K562 (cell line): ENCODE data around the gene PRDX3. TPM values are rescaled to one million over a fixed set of nuclear protein-coding genes. Genes with fewer than 3 reads are reported as not detected.

Source experiments
- ATAC-seq: fragments of 200-7000 bp; cut with Tn5 transposase; 3 replicates; pipeline ENCODE4 v1.9.1; 2020; ENCODE audit warnings: moderate library complexity
- BruUV-seq: library from RNA; stranded (reverse); fragments of 400-500 nt; replicated peaks from 2 replicates; lab custom pipeline; 2021; lab: Mats Ljungman, UMichigan
- CTCF ChIA-PET: fragments of 300-600 bp; formaldehyde crosslinking; extraction: SDS; loops from one replicate; lab custom pipeline; 2021; ENCODE audit warnings: low intra/inter-chr PET ratio; lab: Yijun Ruan, JAX
- POLR2A ChIA-PET: fragments of 300-600, 350-650 bp; sonication (Branson Sonifier 250); formaldehyde crosslinking; extraction: SDS; loops from one replicate; lab custom pipeline; 2021; ENCODE audit warnings: antibody characterized with exemption, inconsistent platforms; lab: Yijun Ruan, JAX
- DNase-seq, 4 experiments: peaks; one replicate each; pipeline versions ENCODE4 v3.0.0 to v3.0.0-alpha.2; 2011 to 2018; ENCODE audit warnings: low spot score in 3 of 4, mixed read lengths in 3 of 4; ENCODE audit errors: extremely low read depth in 1 of 4
- FAIRE-seq: peaks from 2 replicates; lab custom pipeline; 2011; peaks lifted over from hg19 to GRCh38; lab: Jason Lieb, UNC
- H2AFZ ChIP-seq: 2 replicates; pipeline ENCODE4 v1.6.0; 2011; ENCODE audit warnings: low read depth, low read length, control low read depth, inconsistent platforms
- H3K27ac ChIP-seq: fragments of 200-600 bp; 3 replicates; pipeline ENCODE4 v1.8.0; 2011; ENCODE audit warnings: low read depth, mild to moderate bottlenecking, control low read depth, inconsistent platforms, low read length, moderate library complexity, mixed read lengths; ENCODE audit errors: extremely low read depth
- H3K27me3 ChIP-seq, 2 experiments: fragments of 300-600 bp in 1 of 2; 2 replicates in 1 of 2; 3 replicates in 1 of 2; pipeline versions ENCODE4 v1.6.0 to v1.8.0; 2011; ENCODE audit warnings: inconsistent platforms in 2 of 2, low read length in 2 of 2, mild to moderate bottlenecking in 1 of 2, mixed read lengths in 1 of 2, moderate library complexity in 1 of 2; ENCODE audit not compliant: control insufficient read depth in 2 of 2, insufficient read depth in 2 of 2
- H3K36me3 ChIP-seq: fragments of 300-600 bp; 3 replicates; pipeline ENCODE4 v1.8.0; 2011; ENCODE audit warnings: mild to moderate bottlenecking, low read length, inconsistent platforms; ENCODE audit not compliant: control insufficient read depth, insufficient read depth
- H3K4me1 ChIP-seq, 2 experiments: fragments of 200-600 bp in 1 of 2; replicated peaks in 1 of 2; 2 replicates in 1 of 2; 3 replicates in 1 of 2; pipeline versions ENCODE4 v1.5.1 to v1.8.0; 2011; ENCODE audit warnings: inconsistent platforms in 2 of 2, low read length in 2 of 2, mild to moderate bottlenecking in 1 of 2, mixed read lengths in 1 of 2, moderate library complexity in 1 of 2; ENCODE audit not compliant: control insufficient read depth in 2 of 2, insufficient read depth in 2 of 2
- H3K4me2 ChIP-seq: 2 replicates; pipeline ENCODE4 v1.6.1; 2011; ENCODE audit warnings: low read length, control low read depth, inconsistent platforms, mixed read lengths; ENCODE audit not compliant: insufficient read depth
- H3K4me3 ChIP-seq: fragments of 200-600 bp; sonication (generic), shearing (Covaris generic); 2 replicates; pipeline ENCODE4 v1.5.1; 2016; ENCODE audit warnings: control low read depth, inconsistent platforms
- H3K79me2 ChIP-seq: fragments of 200-600 bp; 3 replicates; pipeline ENCODE4 v1.8.0; 2011; ENCODE audit warnings: low read length, inconsistent platforms; ENCODE audit not compliant: control insufficient read depth, insufficient read depth
- H3K9ac ChIP-seq, 2 experiments: 2 replicates each; pipeline versions ENCODE4 v1.6.0 to v1.6.1; 2011; ENCODE audit warnings: low read depth in 2 of 2, low read length in 2 of 2, control low read depth in 1 of 2, inconsistent platforms in 1 of 2, mild to moderate bottlenecking in 1 of 2, mixed read lengths in 1 of 2; ENCODE audit not compliant: insufficient read depth in 1 of 2
- H3K9me1 ChIP-seq: one replicate; pipeline ENCODE4 v1.6.0; 2011; ENCODE audit warnings: inconsistent platforms, mild to moderate bottlenecking, low read length, moderate library complexity; ENCODE audit not compliant: control insufficient read depth, insufficient read depth
- H3K9me3 ChIP-seq: replicated peaks from 2 replicates; pipeline ENCODE4 v1.5.1; 2011; ENCODE audit warnings: low read depth, low read length, inconsistent platforms; ENCODE audit not compliant: control insufficient read depth, insufficient read depth
- H4K20me1 ChIP-seq: replicated peaks from 2 replicates; pipeline ENCODE4 v1.6.1; 2011; ENCODE audit warnings: low read length, inconsistent platforms, mixed read lengths; ENCODE audit not compliant: control insufficient read depth, insufficient read depth
- CHCHD3 ChIP-seq: fragments of 250-450 bp; sonication (Bioruptor Pico); IDR thresholded peaks from 2 replicates; pipeline ENCODE4 v2.1.2; 2022; ENCODE audit warnings: mild to moderate bottlenecking
- E2F8 ChIP-seq: fragments of 450-650 bp; IDR thresholded peaks from 2 replicates; pipeline ENCODE4 v1.7.1; 2018; ENCODE audit warnings: mild to moderate bottlenecking, low read depth; ENCODE audit not compliant: partially characterized antibody
- FOXA1 ChIP-seq: fragments of 450-650 bp; IDR thresholded peaks from 2 replicates; pipeline ENCODE4 v1.6.1; 2016; ENCODE audit warnings: mild to moderate bottlenecking, borderline replicate concordance
- HDGF ChIP-seq: fragments of 450-650 bp; IDR thresholded peaks from 2 replicates; pipeline ENCODE4 v1.6.1; 2016
- HIVEP1 ChIP-seq: fragments of 250-450 bp; sonication (Bioruptor Pico); IDR thresholded peaks from 2 replicates; pipeline ENCODE4 v1.4.0; 2020; ENCODE audit warnings: mild to moderate bottlenecking
- KLF6 ChIP-seq: fragments of 250-450 bp; sonication (Bioruptor Pico); IDR thresholded peaks from 2 replicates; pipeline ENCODE4 v1.4.0; 2020; ENCODE audit warnings: mild to moderate bottlenecking, moderate library complexity, borderline replicate concordance
- MAFG ChIP-seq: fragments of 450-650 bp; conservative IDR thresholded peaks from 2 replicates; pipeline ENCODE4 v1.6.1; 2016; ENCODE audit warnings: missing genetic modification characterization, missing compliant biosample characterization
- PTTG1 ChIP-seq: fragments of 450-650 bp; IDR thresholded peaks from 2 replicates; pipeline ENCODE4 v1.6.1; 2016; ENCODE audit warnings: low read depth, mild to moderate bottlenecking, missing genetic modification characterization, missing compliant biosample characterization
- TBP ChIP-seq: optimal IDR thresholded peaks from 2 replicates; pipeline ENCODE3; 2011; ENCODE audit warnings: low read depth, low read length, improper control_type of control experiment
- TEAD2 ChIP-seq: fragments of 450-650 bp; IDR thresholded peaks from 2 replicates; pipeline ENCODE4 v1.6.1; 2016; ENCODE audit warnings: missing genetic modification characterization, control low read depth, missing compliant biosample characterization
- ZBTB12 ChIP-seq: fragments of 250-450 bp; sonication (Bioruptor Pico); IDR thresholded peaks from 2 replicates; pipeline ENCODE4 v1.4.0; 2020
- ZNF592 ChIP-seq: fragments of 450-650 bp; IDR thresholded peaks from 2 replicates; pipeline ENCODE4 v1.6.1; 2017; ENCODE audit warnings: antibody characterized with exemption, mild to moderate bottlenecking
- ZNF778 ChIP-seq: fragments of 450-650 bp; formaldehyde crosslinking; IDR thresholded peaks from 2 replicates; pipeline ENCODE4 v1.4.0; 2020; ENCODE audit warnings: mild to moderate bottlenecking, moderate library complexity
- ZNF780A ChIP-seq: fragments of 250-450 bp; sonication (Bioruptor Pico); IDR thresholded peaks from 2 replicates; pipeline ENCODE4 v1.5.0; 2021; ENCODE audit warnings: mild to moderate bottlenecking
- WGBS: fragments of 100-300 bp; shearing (Covaris generic); methylation state at CpG from one replicate; pipeline ENCODE4 v1.1.6; 2016; ENCODE audit warnings: low coverage, mixed read lengths; ENCODE audit not compliant: insufficient coverage; ENCODE audit errors: missing lambda C conversion rate; 5-methylcytosine and 5-hydroxymethylcytosine counted together
- in situ Hi-C: fragments of 300-500 bp; cut with MboI; formaldehyde crosslinking; loops from 4 replicates; pipeline ENCODE4 v1.15.0; 2018; ENCODE audit warnings: inconsistent platforms, mixed read lengths
- intact Hi-C: fragments of 100-400 bp; cut with micrococcal nuclease; formaldehyde crosslinking; loops from 2 replicates; pipeline ENCODE4 v1.14.2; 2022
- polyA plus RNA-seq, 8 experiments: library from polyadenylated mRNA; depleted of rRNA in 4 of 8; stranded (reverse) in 5 of 8; unstranded in 3 of 8; fragments of >200 nt; fragmentation: Nextera tagmentation in 2 of 8; fragmentation: Illumina TruSeq in 1 of 8; extraction: Ambion mirVana in 2 of 8; extraction: Trizol in 1 of 8; gene quantifications; 2 replicates each; pipeline versions ENCODE4 v1.2.1 to v1.2.3, GENCODE V29; 2011 to 2014; ENCODE audit warnings: inconsistent platforms in 1 of 8, missing spikeins in 1 of 8
- total RNA-seq, 7 experiments: library from RNA; depleted of rRNA in 6 of 7; stranded (reverse); fragments of >200 nt in 6 of 7; fragmentation: Illumina TruSeq in 2 of 7; extraction: Trizol in 2 of 7; gene quantifications; 2 replicates each; pipeline versions ENCODE4 v1.2.1 to v1.2.3, GENCODE V29; 2011 to 2021; ENCODE audit warnings: low replicate concordance in 1 of 7

Gene PRDX3
- total and polyA plus RNA-seq, 9 of the 15 experiments (the other 6 are each of a cell fraction or from before 2014, with no cell fraction given): 122 to 994 (median 173) TPM

GRCh38 chr10:119131512-119132240 lies 46.9 kb downstream of the PRDX3 start:
- H3K27ac ChIP-seq: peak overlapping the region; percentile 80
- ChIA-PET CTCF (no interaction called here), POLR2A (interaction anchor here (1.0 to 1.8 kb wide), 6 partner anchors 12 to 52 kb away, joined by 3 to 9 read pairs (median 6); partner anchors contain the start of genes DENND10 and EIF3A)
- 5% methylated on average over 10 of the region's 10 CpGs for WGBS
- in situ Hi-C loops: no loop called here
- BruUV-seq: no TSS peak
- intact Hi-C loops: no loop called here
- peaks cover 23% of the 10 kb centered on the region; the same call in 2 of the 3 replicates for H3K36me3 ChIP-seq
- DNase-seq (peak in 2 of 4 experiments; percentile 39 to 51), FAIRE-seq (no peak), ATAC-seq (peak; percentile 90)
- peak overlapping the region; percentile 90 for H2AFZ ChIP-seq
- H3K4me2 ChIP-seq: peak overlapping the region; percentile 72
- no peaks in the 10 kb centered on the region for H3K79me2 ChIP-seq
- no peaks in the 10 kb centered on the region for H3K9me3 ChIP-seq
- no peaks in the 10 kb centered on the region for H3K27me3 ChIP-seq
- H3K4me3 ChIP-seq: peak overlapping the region; percentile 3; the same call in 1 of the 2 replicates
- peak overlapping the region in 1 of 2 experiments; percentile 61; a peak in 2 of 4 replicates for H3K9ac ChIP-seq
- no peaks in the 10 kb centered on the region for H4K20me1 ChIP-seq
- peaks cover 9 to 15% of the 10 kb centered on the region in 2 experiments for H3K4me1 ChIP-seq
- H3K9me1 ChIP-seq: no peaks in the 10 kb centered on the region
- TF ChIP-seq MAFG (tag): peak; percentile 92
- TF ChIP-seq ZNF592: peak; percentile 65
- TF ChIP-seq PTTG1 (tag): peak; percentile 18; the same call in 1 of the 2 replicates
- no peak for TF ChIP-seq CHCHD3 (CRISPR knock-in tag)
- TF ChIP-seq E2F8: peak; percentile 88
- TF ChIP-seq ZNF778 (CRISPR knock-in tag): no peak
- TF ChIP-seq HIVEP1: no peak
- no peak for TF ChIP-seq HDGF
- peak; percentile 14 for TF ChIP-seq TBP
- no peak; the same call in 1 of the 2 replicates for TF ChIP-seq KLF6 (CRISPR knock-in tag)
- TF ChIP-seq ZNF780A: no peak
- TF ChIP-seq TEAD2 (tag): no peak
- no peak for TF ChIP-seq ZBTB12
- no peak for TF ChIP-seq FOXA1
